HepG2 (cell line): Measurements from ENCODE around the gene ABCA13. TPM values are rescaled to one million over a fixed set of nuclear protein-coding genes. Genes with fewer than 3 reads are reported as not detected.

Experiments
- AFF4 ChIP-seq: sonication (generic); formaldehyde crosslinking; IDR thresholded peaks from 2 replicates; pipeline ENCODE4 v1.4.0; 2020; ENCODE audit warnings: missing genetic modification reagents
- GLMP ChIP-seq: sonication (generic); formaldehyde crosslinking; IDR thresholded peaks from 2 replicates; pipeline ENCODE4 v1.9.0; 2021; ENCODE audit warnings: missing genetic modification reagents, mild to moderate bottlenecking, borderline replicate concordance
- HMGXB4 ChIP-seq, 2 experiments: sonication (generic) in 1 of 2; formaldehyde crosslinking in 1 of 2; IDR thresholded peaks; 2 replicates each; pipeline versions ENCODE4 v1.4.0 to v1.6.1; 2018 to 2020; ENCODE audit warnings: missing genetic modification reagents in 2 of 2, borderline replicate concordance in 1 of 2, low read depth in 1 of 2, mild to moderate bottlenecking in 1 of 2, missing biosample characterization in 1 of 2
- MYC ChIP-seq: sonication (generic); formaldehyde crosslinking; IDR thresholded peaks from 2 replicates; pipeline ENCODE4 v1.9.0; 2021; ENCODE audit warnings: missing genetic modification reagents, borderline replicate concordance
- PRDM10 ChIP-seq: sonication (generic); formaldehyde crosslinking; IDR thresholded peaks from 2 replicates; pipeline ENCODE4 v1.4.0; 2020; ENCODE audit warnings: low read depth, missing genetic modification reagents
- TCF7 ChIP-seq: sonication (generic); IDR thresholded peaks from 2 replicates; pipeline ENCODE4 v1.6.1; 2016; ENCODE audit warnings: antibody characterized with exemption, low read depth
- ZNF143 ChIP-seq: sonication (generic); formaldehyde crosslinking; IDR thresholded peaks from 2 replicates; pipeline ENCODE4 v1.4.0; 2020; ENCODE audit warnings: missing genetic modification reagents
- ZNF543 ChIP-seq: sonication (generic); formaldehyde crosslinking; IDR thresholded peaks from 2 replicates; pipeline ENCODE4 v1.4.0; 2020; ENCODE audit warnings: mild to moderate bottlenecking, missing genetic modification reagents
- ZNF609 ChIP-seq: sonication (generic); formaldehyde crosslinking; IDR thresholded peaks from 2 replicates; pipeline ENCODE4 v1.4.0; 2020; ENCODE audit warnings: mild to moderate bottlenecking, missing genetic modification reagents, borderline replicate concordance
- ZNF670 ChIP-seq: sonication (generic); formaldehyde crosslinking; IDR thresholded peaks from 2 replicates; pipeline ENCODE4 v1.8.0; 2022; ENCODE audit warnings: mild to moderate bottlenecking, missing genetic modification reagents, borderline replicate concordance
- ZNF773 ChIP-seq: sonication (generic); formaldehyde crosslinking; IDR thresholded peaks from 2 replicates; pipeline ENCODE4 v1.4.0; 2020; ENCODE audit warnings: missing genetic modification reagents, borderline replicate concordance
- polyA plus RNA-seq, 8 experiments: library from polyadenylated mRNA; depleted of rRNA in 3 of 8; stranded (reverse) in 7 of 8; unstranded in 1 of 8; fragments of >200 nt; fragmentation: Illumina TruSeq in 4 of 8; extraction: Trizol in 4 of 8; gene quantifications; 2 replicates each; pipeline versions ENCODE4 v1.2.1 to v1.2.3, GENCODE V29; 2011 to 2016; ENCODE audit warnings: low read depth in 4 of 8, missing spikeins in 1 of 8, mixed read lengths in 1 of 8; ENCODE audit not compliant: insufficient read depth in 1 of 8
- total RNA-seq, 5 experiments: library from RNA; depleted of rRNA; stranded (reverse); fragments of >200 nt; fragmentation: Illumina TruSeq; extraction: Trizol; gene quantifications; 2 replicates each; pipeline ENCODE4 v1.2.3, GENCODE V29; 2016; ENCODE audit warnings: low read depth in 1 of 5

The ABCA13 gene
- total and polyA plus RNA-seq, 2 of the 13 experiments (the other 11 are each of a cell fraction or from before 2014, with no cell fraction given): 0.03 TPM; not detected in 1

GRCh38 chr7:48140001-48140681 lies 31.1 kb upstream of the ABCA13 start (continued):
- TF ChIP-seq GLMP (CRISPR knock-in tag) (no peak), ZNF609 (CRISPR knock-in tag) (peak; percentile 92), ZNF773 (CRISPR knock-in tag) (no peak), ZNF143 (CRISPR knock-in tag) (peak; percentile 75), AFF4 (CRISPR knock-in tag) (no peak), MYC (CRISPR knock-in tag) (no peak; the same call in 1 of the 2 replicates), PRDM10 (CRISPR knock-in tag) (no peak), ZNF670 (CRISPR knock-in tag) (no peak), HMGXB4 (CRISPR knock-in tag; IDR thresholded peaks at IDR 0.05; ENCODE audit: borderline replicate concordance in 1 of 2, low read depth in 1 of 2) (peak in 1 of 2 experiments; percentile 74; a peak in 1 of 4 replicates), ZNF543 (CRISPR knock-in tag) (no peak), TCF7 (peak; percentile 56; the same call in 1 of the 2 replicates)
